ENCODE results near the gene ELP4. TPM values are rescaled to one million over a fixed set of nuclear protein-coding genes. Genes with fewer than 3 reads are reported as not detected.
A peak's percentile ranks its signal among the peaks of the same experiment; 100 is the strongest.

ELP4 gene
- polyA plus RNA-seq, 3 donors: 6.0 to 17.8 (median 16.4) TPM

DNA sequence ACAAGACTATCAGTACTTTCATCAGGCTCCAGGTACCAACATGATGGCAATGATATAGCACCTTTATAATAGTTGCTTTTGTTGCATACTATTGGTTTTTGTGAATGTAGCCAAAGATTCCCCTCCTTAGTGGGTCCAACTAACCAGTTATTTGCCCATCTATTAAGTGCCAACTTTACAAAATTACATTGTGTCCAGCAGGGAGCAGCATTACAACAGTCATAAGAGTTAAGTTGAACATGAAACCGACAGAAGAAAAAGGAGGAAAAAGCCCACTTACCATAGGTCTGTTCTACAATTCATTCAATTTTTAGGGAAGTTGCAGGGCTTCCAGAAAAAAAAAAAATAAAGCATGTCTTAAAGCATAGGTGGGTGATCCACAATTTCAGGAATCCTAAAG is 21.7 kb upstream of the ELP4 start:
- no peaks in the 10 kb centered on the region for H3K36me3 ChIP-seq (replicated peaks in 1 of 2; ENCODE audit: control insufficient read depth in 1 of 2, insufficient read depth in 2 of 2, low read length in 2 of 2)
- Mint-ChIP-seq H3K36me3 (peaks cover 0 to 3% of the 10 kb centered on the region in 2 donors), H3K4me1 (no peaks in the 10 kb centered on the region), H3K9me3 (no peaks in the 10 kb centered on the region), H3K27me3 (ENCODE audit: low read depth in 3 of 3) (no peaks in the 10 kb centered on the region), H3K27ac (no peak overlapping the region), H3K4me3 (no peak overlapping the region)
- DNase-seq: peak in 2 of 3 donors; percentile 0 to 9
- H3K9me3 ChIP-seq (replicated peaks in 1 of 2; ENCODE audit: control insufficient read depth in 1 of 2, insufficient read depth in 1 of 2, low read length in 2 of 2): no peaks in the 10 kb centered on the region
- H3K4me1 ChIP-seq (ENCODE audit: control insufficient read depth in 1 of 2, insufficient read depth in 2 of 2, low read length in 2 of 2): no peaks in the 10 kb centered on the region
- intact Hi-C loops (cut with micrococcal nuclease): no loop called here
- no peak overlapping the region for H3K4me2 ChIP-seq (replicated peaks; ENCODE audit: extremely low read depth, low read length, poor library complexity, severe bottlenecking)
- TF ChIP-seq, protein P1, sequence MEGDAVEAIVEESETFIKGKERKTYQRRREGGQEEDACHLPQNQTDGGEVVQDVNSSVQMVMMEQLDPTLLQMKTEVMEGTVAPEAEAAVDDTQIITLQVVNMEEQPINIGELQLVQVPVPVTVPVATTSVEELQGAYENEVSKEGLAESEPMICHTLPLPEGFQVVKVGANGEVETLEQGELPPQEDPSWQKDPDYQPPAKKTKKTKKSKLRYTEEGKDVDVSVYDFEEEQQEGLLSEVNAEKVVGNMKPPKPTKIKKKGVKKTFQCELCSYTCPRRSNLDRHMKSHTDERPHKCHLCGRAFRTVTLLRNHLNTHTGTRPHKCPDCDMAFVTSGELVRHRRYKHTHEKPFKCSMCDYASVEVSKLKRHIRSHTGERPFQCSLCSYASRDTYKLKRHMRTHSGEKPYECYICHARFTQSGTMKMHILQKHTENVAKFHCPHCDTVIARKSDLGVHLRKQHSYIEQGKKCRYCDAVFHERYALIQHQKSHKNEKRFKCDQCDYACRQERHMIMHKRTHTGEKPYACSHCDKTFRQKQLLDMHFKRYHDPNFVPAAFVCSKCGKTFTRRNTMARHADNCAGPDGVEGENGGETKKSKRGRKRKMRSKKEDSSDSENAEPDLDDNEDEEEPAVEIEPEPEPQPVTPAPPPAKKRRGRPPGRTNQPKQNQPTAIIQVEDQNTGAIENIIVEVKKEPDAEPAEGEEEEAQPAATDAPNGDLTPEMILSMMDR (IDR thresholded peaks at IDR 0.05): peak; percentile 33
- no peak overlapping the region for H3K9ac ChIP-seq (ENCODE audit: insufficient read depth, low read length, poor library complexity, severe bottlenecking)
- WGBS (ENCODE audit: insufficient coverage): no CpG with 5 or more reads among the region's 1 CpG
- H4K20me1 ChIP-seq (ENCODE audit: insufficient read depth, low read length): no peaks in the 10 kb centered on the region
- no peak overlapping the region for H3K27ac ChIP-seq (ENCODE audit: low read depth in 1 of 2, low read length in 2 of 2)
- no peaks in the 10 kb centered on the region for H3K27me3 ChIP-seq (ENCODE audit: control insufficient read depth in 2 of 2, insufficient read depth in 2 of 2, low read length in 2 of 2)
- no peak overlapping the region for H2AFZ ChIP-seq (ENCODE audit: insufficient read depth, low read depth, low read length, poor library complexity, severe bottlenecking)
- H3K79me2 ChIP-seq (ENCODE audit: insufficient read depth, low read length): no peaks in the 10 kb centered on the region
- no peak overlapping the region for H3K4me3 ChIP-seq (replicated peaks in 1 of 3; ENCODE audit: low read depth in 2 of 3, low read length in 3 of 3)

- H3K27me3 Mint-ChIP-seq (ENCODE audit: low read depth in 3 of 3): no peaks in the 10 kb centered on the region
- peaks cover 15 to 19% of the 10 kb centered on the region in 2 donors for H3K36me3 Mint-ChIP-seq
- Histone ChIP-seq H2AFZ (ENCODE audit: insufficient read depth, low read depth, low read length, poor library complexity, severe bottlenecking) (no peak overlapping the region), H3K27me3 (ENCODE audit: control insufficient read depth in 2 of 2, insufficient read depth in 2 of 2, low read length in 2 of 2) (no peaks in the 10 kb centered on the region), H3K4me1 (ENCODE audit: control insufficient read depth in 1 of 2, insufficient read depth in 2 of 2, low read length in 2 of 2) (no peaks in the 10 kb centered on the region), H3K27ac (ENCODE audit: low read depth in 1 of 2, low read length in 2 of 2) (no peak overlapping the region), H4K20me1 (ENCODE audit: insufficient read depth, low read length) (no peaks in the 10 kb centered on the region), H3K79me2 (ENCODE audit: insufficient read depth, low read length) (peaks cover 2% of the 10 kb centered on the region), H3K4me3 (replicated peaks in 1 of 3; ENCODE audit: low read depth in 2 of 3, low read length in 3 of 3) (no peak overlapping the region), H3K9ac (ENCODE audit: insufficient read depth, low read length, poor library complexity, severe bottlenecking) (no peak overlapping the region), H3K9me3 (replicated peaks in 1 of 2; ENCODE audit: control insufficient read depth in 1 of 2, insufficient read depth in 1 of 2, low read length in 2 of 2) (peaks cover 0 to 8% of the 10 kb centered on the region in 2 donors), H3K4me2 (replicated peaks; ENCODE audit: extremely low read depth, low read length, poor library complexity, severe bottlenecking) (no peak overlapping the region), H3K36me3 (replicated peaks in 1 of 2; ENCODE audit: control insufficient read depth in 1 of 2, insufficient read depth in 2 of 2, low read length in 2 of 2) (no peaks in the 10 kb centered on the region)
- intact Hi-C loops (cut with micrococcal nuclease): no loop called here
- no peak overlapping the region for H3K4me3 Mint-ChIP-seq
- peaks cover 8 to 21% (median 13%) of the 10 kb centered on the region in 7 donors for H3K9me3 Mint-ChIP-seq
- no peaks in the 10 kb centered on the region for H3K4me1 Mint-ChIP-seq
- TF ChIP-seq, protein P1 (IDR thresholded peaks at IDR 0.05): no peak
- no peak for DNase-seq
- no peak overlapping the region for H3K27ac Mint-ChIP-seq
- WGBS (ENCODE audit: insufficient coverage): no CpG with 5 or more reads among the region's 2 CpGs
Measured at GRCh38 chr11:31492320-31492913, 17.1 kb upstream of the ELP4 start.

Data from CD14-positive monocyte (primary cell).